SK-N-SH (cell line): ENCODE data around the gene TBX21. TPM values are rescaled to one million over a fixed set of nuclear protein-coding genes. Genes with fewer than 3 reads are reported as not detected.
A peak's percentile ranks its signal among the peaks of the same experiment; 100 is the strongest.

Source experiments
- CTCF ChIA-PET: fragments of 300-600, 350-600 bp; formaldehyde crosslinking; extraction: SDS; loops from one replicate; lab custom pipeline; 2021; lab: Yijun Ruan, JAX
- POLR2A ChIA-PET: fragments of 350-600 bp; sonication (Branson Sonifier 250); formaldehyde crosslinking; extraction: SDS; loops from one replicate; lab custom pipeline; 2020; ENCODE audit warnings: antibody characterized with exemption, inconsistent platforms; lab: Yijun Ruan, JAX
- DNase-seq: peaks from one replicate; pipeline ENCODE4 v3.0.0; 2012
- H2AFZ ChIP-seq: fragments of 200-600 bp; sonication (generic); 2 replicates; pipeline ENCODE4 v1.8.1; 2016; ENCODE audit warnings: antibody characterized with exemption, mild to moderate bottlenecking, low read depth
- H3F3A ChIP-seq: fragments of 200-600 bp; sonication (generic); replicated peaks from 2 replicates; pipeline ENCODE3; 2016; ENCODE audit warnings: antibody characterized with exemption, mild to moderate bottlenecking; ENCODE audit not compliant: insufficient read depth
- H3K27ac ChIP-seq, 2 experiments: fragments of 200-500 bp in 1 of 2; fragments of 200-600 bp in 1 of 2; sonication (Bioruptor generic) in 1 of 2; sonication (generic), shearing (Covaris generic) in 1 of 2; 2 replicates each; pipeline versions ENCODE4 v1.5.1 to v1.6.1; 2014 to 2016; ENCODE audit warnings: low read depth in 2 of 2, inconsistent platforms in 1 of 2, low read length in 1 of 2, mild to moderate bottlenecking in 1 of 2, mixed read lengths in 1 of 2
- H3K27me3 ChIP-seq: fragments of 200-600 bp; sonication (generic), shearing (Covaris generic); 2 replicates; pipeline ENCODE4 v1.6.1; 2016; ENCODE audit warnings: mixed run types; ENCODE audit not compliant: insufficient read depth
- H3K36me3 ChIP-seq, 2 experiments: fragments of 200-500 bp in 1 of 2; fragments of 200-600 bp in 1 of 2; sonication (Bioruptor generic) in 1 of 2; sonication (generic) in 1 of 2; replicated peaks in 1 of 2; 2 replicates each; pipeline versions ENCODE3 to v1.5.1; 2014 to 2016; ENCODE audit warnings: low read length in 1 of 2, mild to moderate bottlenecking in 1 of 2; ENCODE audit not compliant: insufficient read depth in 2 of 2, control insufficient read depth in 1 of 2
- H3K4me1 ChIP-seq, 2 experiments: fragments of 200-500 bp in 1 of 2; fragments of 200-600 bp in 1 of 2; sonication (Bioruptor generic) in 1 of 2; sonication (generic), shearing (Covaris generic) in 1 of 2; 2 replicates each; pipeline versions ENCODE4 v1.5.1 to v1.6.1; 2014 to 2016; ENCODE audit warnings: low read depth in 1 of 2, low read length in 1 of 2, mixed run types in 1 of 2; ENCODE audit not compliant: insufficient read depth in 2 of 2, control insufficient read depth in 1 of 2
- H3K4me2 ChIP-seq: fragments of 200-600 bp; sonication (generic), shearing (Covaris generic); 2 replicates; pipeline ENCODE4 v1.6.1; 2017; ENCODE audit warnings: mixed run types
- H3K4me3 ChIP-seq, 2 experiments: fragments of 200-500 bp in 1 of 2; fragments of 200-600 bp in 1 of 2; sonication (Bioruptor generic) in 1 of 2; sonication (generic), shearing (Covaris generic) in 1 of 2; 2 replicates each; pipeline versions ENCODE4 v1.5.1 to v1.8.1; 2014 to 2016; ENCODE audit warnings: low read depth in 2 of 2, inconsistent platforms in 1 of 2, low read length in 1 of 2, mild to moderate bottlenecking in 1 of 2, mixed read lengths in 1 of 2, moderate library complexity in 1 of 2
- H3K79me2 ChIP-seq: fragments of 200-600 bp; sonication (generic); 2 replicates; pipeline ENCODE4 v1.8.1; 2017; ENCODE audit warnings: mild to moderate bottlenecking; ENCODE audit not compliant: insufficient read depth
- H3K9ac ChIP-seq: fragments of 200-600 bp; sonication (generic); 2 replicates; pipeline ENCODE4 v1.6.1; 2017; ENCODE audit warnings: mixed run types
- H3K9me2 ChIP-seq: fragments of 200-600 bp; sonication (generic); 2 replicates; pipeline ENCODE4 v1.6.1; 2017; ENCODE audit warnings: mixed run types
- H3K9me3 ChIP-seq: fragments of 200-600 bp; sonication (generic); 2 replicates; pipeline ENCODE4 v1.6.1; 2017; ENCODE audit warnings: mixed run types, mild to moderate bottlenecking, moderate library complexity
- H4K20me1 ChIP-seq: fragments of 200-600 bp; sonication (generic); 2 replicates; pipeline ENCODE4 v1.6.1; 2017; ENCODE audit warnings: mild to moderate bottlenecking, mixed run types; ENCODE audit not compliant: insufficient read depth
- CHD2 ChIP-seq: fragments of 150-350 bp; IDR thresholded peaks from 2 replicates; pipeline ENCODE4 v1.6.1; 2018; ENCODE audit warnings: low read length; ENCODE audit not compliant: partially characterized antibody
- EP300 ChIP-seq, 2 experiments: IDR thresholded peaks; 2 replicates each; pipeline versions ENCODE4 v1.4.0 to v1.6.1; 2012; ENCODE audit warnings: borderline replicate concordance in 1 of 2, low read depth in 1 of 2, low read length in 1 of 2
- EZH2phosphoT487 ChIP-seq: fragments of 200-600 bp; sonication (generic); IDR thresholded peaks from 2 replicates; pipeline ENCODE4 v1.6.1; 2017; ENCODE audit warnings: low read depth, mixed run types, mild to moderate bottlenecking, antibody characterized with exemption, moderate library complexity, borderline replicate concordance
- FOXM1 ChIP-seq: IDR thresholded peaks from 2 replicates; pipeline ENCODE4 v1.4.0; 2012; ENCODE audit warnings: low read depth, mild to moderate bottlenecking
- IRF3 ChIP-seq: fragments of 150-350 bp; IDR thresholded peaks from 2 replicates; pipeline ENCODE4 v1.6.1; 2016; ENCODE audit warnings: mild to moderate bottlenecking, low read depth, low read length
- MEF2A ChIP-seq: IDR thresholded peaks from 2 replicates; pipeline ENCODE4 v1.4.0; 2012; ENCODE audit warnings: low read depth, borderline replicate concordance
- NFIC ChIP-seq: IDR thresholded peaks from 2 replicates; pipeline ENCODE4 v1.4.0; 2012; ENCODE audit warnings: borderline replicate concordance
- SIN3A ChIP-seq: IDR thresholded peaks from 2 replicates; pipeline ENCODE4 v1.6.1; 2012; ENCODE audit warnings: low read depth, mild to moderate bottlenecking, low read length, moderate library complexity, borderline replicate concordance
- TCF12 ChIP-seq: IDR thresholded peaks from 2 replicates; pipeline ENCODE4 v1.4.0; 2012
- YY1 ChIP-seq: IDR thresholded peaks from 2 replicates; pipeline ENCODE4 v1.4.0; 2012; ENCODE audit warnings: low read depth, mild to moderate bottlenecking
- WGBS: methylation state at CpG from one replicate; pipeline ENCODE4 v1.1.6; 2017; ENCODE audit warnings: low lambda C conversion rate; 5-methylcytosine and 5-hydroxymethylcytosine counted together
- polyA plus RNA-seq, 3 experiments: library from polyadenylated mRNA; depleted of rRNA; stranded (reverse); fragments of >200 nt; gene quantifications; 2 replicates each; pipeline ENCODE4 v1.2.3, GENCODE V29; 2012
- TF ChIP-seq, protein P1 (sequence below): IDR thresholded peaks from 2 replicates; pipeline ENCODE4 v1.6.1; 2012; ENCODE audit warnings: mild to moderate bottlenecking, low read depth, low read length, moderate library complexity
- TF ChIP-seq, protein P2 (sequence below): IDR thresholded peaks from 2 replicates; pipeline ENCODE4; 2012
- TF ChIP-seq, protein P3 (sequence below): fragments of 150-350 bp; IDR thresholded peaks from 2 replicates; pipeline ENCODE4 v1.6.1; 2017; ENCODE audit warnings: antibody characterized with exemption, low read length, low read depth, borderline replicate concordance

Gene TBX21
- polyA plus RNA-seq, 1 of the 3 experiments (the other 2 are of a cell fraction), result not detected

- TF ChIP-seq, protein P1, sequence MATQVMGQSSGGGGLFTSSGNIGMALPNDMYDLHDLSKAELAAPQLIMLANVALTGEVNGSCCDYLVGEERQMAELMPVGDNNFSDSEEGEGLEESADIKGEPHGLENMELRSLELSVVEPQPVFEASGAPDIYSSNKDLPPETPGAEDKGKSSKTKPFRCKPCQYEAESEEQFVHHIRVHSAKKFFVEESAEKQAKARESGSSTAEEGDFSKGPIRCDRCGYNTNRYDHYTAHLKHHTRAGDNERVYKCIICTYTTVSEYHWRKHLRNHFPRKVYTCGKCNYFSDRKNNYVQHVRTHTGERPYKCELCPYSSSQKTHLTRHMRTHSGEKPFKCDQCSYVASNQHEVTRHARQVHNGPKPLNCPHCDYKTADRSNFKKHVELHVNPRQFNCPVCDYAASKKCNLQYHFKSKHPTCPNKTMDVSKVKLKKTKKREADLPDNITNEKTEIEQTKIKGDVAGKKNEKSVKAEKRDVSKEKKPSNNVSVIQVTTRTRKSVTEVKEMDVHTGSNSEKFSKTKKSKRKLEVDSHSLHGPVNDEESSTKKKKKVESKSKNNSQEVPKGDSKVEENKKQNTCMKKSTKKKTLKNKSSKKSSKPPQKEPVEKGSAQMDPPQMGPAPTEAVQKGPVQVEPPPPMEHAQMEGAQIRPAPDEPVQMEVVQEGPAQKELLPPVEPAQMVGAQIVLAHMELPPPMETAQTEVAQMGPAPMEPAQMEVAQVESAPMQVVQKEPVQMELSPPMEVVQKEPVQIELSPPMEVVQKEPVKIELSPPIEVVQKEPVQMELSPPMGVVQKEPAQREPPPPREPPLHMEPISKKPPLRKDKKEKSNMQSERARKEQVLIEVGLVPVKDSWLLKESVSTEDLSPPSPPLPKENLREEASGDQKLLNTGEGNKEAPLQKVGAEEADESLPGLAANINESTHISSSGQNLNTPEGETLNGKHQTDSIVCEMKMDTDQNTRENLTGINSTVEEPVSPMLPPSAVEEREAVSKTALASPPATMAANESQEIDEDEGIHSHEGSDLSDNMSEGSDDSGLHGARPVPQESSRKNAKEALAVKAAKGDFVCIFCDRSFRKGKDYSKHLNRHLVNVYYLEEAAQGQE, result no peak
- TF ChIP-seq YY1, result no peak
- TF ChIP-seq EZH2phosphoT487, result no peak
- TF ChIP-seq IRF3, result no peak
- TF ChIP-seq EP300 (IDR thresholded peaks at IDR 0.05; ENCODE audit: borderline replicate concordance in 1 of 2, low read depth in 1 of 2, low read length in 1 of 2), result peak in 1 of 2 experiments; percentile 59; a peak in 1 of 4 replicates
- no peak for TF ChIP-seq SIN3A
- TF ChIP-seq, protein P2, sequence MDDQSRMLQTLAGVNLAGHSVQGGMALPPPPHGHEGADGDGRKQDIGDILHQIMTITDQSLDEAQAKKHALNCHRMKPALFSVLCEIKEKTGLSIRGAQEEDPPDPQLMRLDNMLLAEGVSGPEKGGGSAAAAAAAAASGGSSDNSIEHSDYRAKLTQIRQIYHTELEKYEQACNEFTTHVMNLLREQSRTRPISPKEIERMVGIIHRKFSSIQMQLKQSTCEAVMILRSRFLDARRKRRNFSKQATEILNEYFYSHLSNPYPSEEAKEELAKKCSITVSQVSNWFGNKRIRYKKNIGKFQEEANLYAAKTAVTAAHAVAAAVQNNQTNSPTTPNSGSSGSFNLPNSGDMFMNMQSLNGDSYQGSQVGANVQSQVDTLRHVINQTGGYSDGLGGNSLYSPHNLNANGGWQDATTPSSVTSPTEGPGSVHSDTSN, result peak; percentile 59
- TF ChIP-seq, all 33 proteins: peak for 6
These were observed 13.5 kb upstream of the TBX21 start (continued) for GRCh38 chr17:47719411-47720152.

- Histone ChIP-seq H3K4me3 (no peak overlapping the region), H3K27ac (no peak overlapping the region), H3K9ac (no peak overlapping the region), H3K4me2 (peak overlapping the region; percentile 58; the same call in 1 of the 2 replicates), H3K36me3 (no peaks in the 10 kb centered on the region), H3K79me2 (no peaks in the 10 kb centered on the region), H3K9me3 (no peaks in the 10 kb centered on the region), H3K4me1 (peaks cover 7 to 27% of the 10 kb centered on the region in 2 experiments; a peak in 3 of 4 replicates), H4K20me1 (peaks cover 11% of the 10 kb centered on the region; the same call in 1 of the 2 replicates), H3K9me2 (no peaks in the 10 kb centered on the region), H3K27me3 (peaks cover 77% of the 10 kb centered on the region), H3F3A (peaks cover 15% of the 10 kb centered on the region), H2AFZ (no peak overlapping the region)
- ChIA-PET CTCF (interaction anchor here (0.6 to 14.7 kb wide), 6 partner anchors 8 to 70 kb away, joined by 3 to 195 read pairs (median 4); partner anchors contain the start of genes TBKBP1 and TBX21), POLR2A (no interaction called here)
- TF ChIP-seq IRF3 (no peak), TCF12 (no peak), CHD2 (no peak), FOXM1 (no peak), NFIC (no peak), EP300 (IDR thresholded peaks at IDR 0.05; ENCODE audit: borderline replicate concordance in 1 of 2, low read depth in 1 of 2, low read length in 1 of 2) (no peak), MEF2A (no peak)
- TF ChIP-seq, protein P3, sequence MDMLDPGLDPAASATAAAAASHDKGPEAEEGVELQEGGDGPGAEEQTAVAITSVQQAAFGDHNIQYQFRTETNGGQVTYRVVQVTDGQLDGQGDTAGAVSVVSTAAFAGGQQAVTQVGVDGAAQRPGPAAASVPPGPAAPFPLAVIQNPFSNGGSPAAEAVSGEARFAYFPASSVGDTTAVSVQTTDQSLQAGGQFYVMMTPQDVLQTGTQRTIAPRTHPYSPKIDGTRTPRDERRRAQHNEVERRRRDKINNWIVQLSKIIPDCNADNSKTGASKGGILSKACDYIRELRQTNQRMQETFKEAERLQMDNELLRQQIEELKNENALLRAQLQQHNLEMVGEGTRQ, result no peak
- no peak for DNase-seq
- 86% methylated on average over 11 of the region's 11 CpGs for WGBS
These were observed 12.8 kb upstream of the TBX21 start for GRCh38 chr17:47720196-47720595.
